Muscle of arm (tissue), 12 donors: ENCODE data around the gene GABARAPL2. TPM values are rescaled to one million over a fixed set of nuclear protein-coding genes. Genes with fewer than 3 reads are reported as not detected.
A peak's percentile ranks its signal among the peaks of the same experiment; 100 is the strongest.
"Not testable (repeated sequence)": the region's sequence is repeated elsewhere in the genome, so short reads cannot be mapped to it uniquely, and the experiment has no call there.

Source experiments
- DNase-seq: peaks from one replicate; pipeline ENCODE4 v3.0.0-alpha.2; 2013
- polyA plus RNA-seq, 12 donors: library from polyadenylated mRNA; unstranded; fragments of 120-200 nt; gene quantifications; one replicate each; pipeline ENCODE4 v1.2.1, GENCODE V29; 2013; ENCODE audit not compliant: insufficient read length in 12 of 12

Gene GABARAPL2
- polyA plus RNA-seq, 12 donors, result 81.4 to 204 (median 138) TPM; not detected in 1

- not testable (repeated sequence) for DNase-seq
Measured at GRCh38 chr16:75545879-75546278, 20.3 kb upstream of the GABARAPL2 start.

GRCh38 chr16:75546293-75546692, 19.9 kb upstream of the GABARAPL2 start:
- DNase-seq, result no peak

- not testable (repeated sequence) for DNase-seq
Measured at GRCh38 chr16:75548456-75548855, 17.7 kb upstream of the GABARAPL2 start.

- no peak for DNase-seq
Measured at GRCh38 chr16:75550211-75550662, 15.9 kb upstream of the GABARAPL2 start.

- DNase-seq, result no peak
Measured at GRCh38 chr16:75552951-75553350, 13.2 kb upstream of the GABARAPL2 start.

- DNase-seq, result peak; percentile 83
Measured at GRCh38 chr16:75555213-75555706, 10.9 kb upstream of the GABARAPL2 start.

- peak; percentile 95 for DNase-seq
Measured at GRCh38 chr16:75555707-75556430, 10.3 kb upstream of the GABARAPL2 start, which contains the start of gene TMEM231. Gene TMEM231, minus strand, starts transcription at chr16:75556252. Its CDS starts 43 bp downstream, at chr16:75556209.

- DNase-seq, result no peak
Measured at GRCh38 chr16:75556431-75556950, 9.7 kb upstream of the GABARAPL2 start.

GRCh38 chr16:75558846-75559401, 7.3 kb upstream of the GABARAPL2 start:
- no peak for DNase-seq

- DNase-seq, result no peak
Measured at GRCh38 chr16:75559564-75560372, 6.4 kb upstream of the GABARAPL2 start.

GRCh38 chr16:75565640-75566039, 539 bp upstream of the GABARAPL2 start:
- no peak for DNase-seq

- DNase-seq, result no peak
Measured at GRCh38 chr16:75566758-75567255, 628 bp downstream of the GABARAPL2 start.

- DNase-seq, result no peak
Measured at GRCh38 chr16:75567911-75568310, 1.7 kb downstream of the GABARAPL2 start.

- DNase-seq, result no peak
Measured at GRCh38 chr16:75570396-75571065, 4.4 kb downstream of the GABARAPL2 start.

- no peak for DNase-seq
Measured at GRCh38 chr16:75572864-75573542, 6.8 kb downstream of the GABARAPL2 start.

- no peak for DNase-seq
Measured at GRCh38 chr16:75573955-75574354, 7.8 kb downstream of the GABARAPL2 start.

- DNase-seq, result no peak
Measured at GRCh38 chr16:75575958-75576357, 9.8 kb downstream of the GABARAPL2 start.

- no peak for DNase-seq
Measured at GRCh38 chr16:75576384-75576811, 10.2 kb downstream of the GABARAPL2 start.

GRCh38 chr16:75578212-75578611, 12.0 kb downstream of the GABARAPL2 start:
- DNase-seq, result no peak

GRCh38 chr16:75578725-75579124, 12.5 kb downstream of the GABARAPL2 start:
- DNase-seq, result no peak
